HG03095 (cell line): ENCODE data around the gene MAB21L4.

ENCODE experiments used
- ATAC-seq: cut with Tn5 transposase; IDR thresholded peaks from one replicate; pipeline ENCODE4 v1.9.1; 2021; ENCODE audit warnings: moderate library complexity; ENCODE audit not compliant: unreplicated experiment

Gene MAB21L4

DNA sequence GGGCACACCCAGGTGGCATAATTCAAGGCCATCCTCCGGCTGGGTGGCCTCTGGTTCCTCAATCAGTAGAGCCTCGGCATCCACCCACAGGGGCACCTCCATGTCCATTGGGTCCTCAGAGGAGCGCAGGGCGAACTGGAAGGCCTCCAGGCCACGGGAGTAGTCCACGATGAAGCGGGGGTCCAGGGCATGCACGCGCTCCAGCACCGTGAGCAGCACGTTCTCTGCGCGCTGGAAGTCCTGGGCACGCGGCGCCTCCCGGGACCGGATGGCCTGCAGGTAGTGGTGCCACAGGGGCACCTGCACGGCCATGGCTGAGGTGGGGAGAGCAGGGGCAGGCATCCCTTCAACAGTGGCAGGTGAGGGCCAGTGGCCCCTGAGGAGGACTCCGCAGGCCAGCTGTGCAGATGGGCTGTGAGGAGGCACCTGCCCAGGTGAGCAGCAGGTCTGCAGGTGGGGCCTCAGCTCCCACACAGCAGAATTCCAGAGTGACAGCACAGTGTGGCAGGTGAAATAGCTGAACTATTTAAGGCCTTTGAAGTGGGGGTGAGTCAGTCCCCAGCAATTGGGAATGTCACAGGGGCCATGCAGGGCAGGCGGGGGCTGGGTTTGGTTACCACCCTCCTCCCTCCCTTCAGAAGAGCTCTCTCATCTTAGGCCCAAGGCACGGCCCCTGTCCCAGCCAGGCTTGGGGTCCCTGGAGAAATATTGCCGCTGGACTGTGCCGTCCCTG, at the start of gene MAB21L4:
TSS of gene MAB21L4 (minus strand) at position 501 of the 733 bp plus-strand sequence. CDS start at position 342, 159 bp downstream.
- ATAC-seq = no peak

- no peak for ATAC-seq
These were observed 40.1 kb upstream of the MAB21L4 start for GRCh38 chr2:240936106-240936505.

DNA sequence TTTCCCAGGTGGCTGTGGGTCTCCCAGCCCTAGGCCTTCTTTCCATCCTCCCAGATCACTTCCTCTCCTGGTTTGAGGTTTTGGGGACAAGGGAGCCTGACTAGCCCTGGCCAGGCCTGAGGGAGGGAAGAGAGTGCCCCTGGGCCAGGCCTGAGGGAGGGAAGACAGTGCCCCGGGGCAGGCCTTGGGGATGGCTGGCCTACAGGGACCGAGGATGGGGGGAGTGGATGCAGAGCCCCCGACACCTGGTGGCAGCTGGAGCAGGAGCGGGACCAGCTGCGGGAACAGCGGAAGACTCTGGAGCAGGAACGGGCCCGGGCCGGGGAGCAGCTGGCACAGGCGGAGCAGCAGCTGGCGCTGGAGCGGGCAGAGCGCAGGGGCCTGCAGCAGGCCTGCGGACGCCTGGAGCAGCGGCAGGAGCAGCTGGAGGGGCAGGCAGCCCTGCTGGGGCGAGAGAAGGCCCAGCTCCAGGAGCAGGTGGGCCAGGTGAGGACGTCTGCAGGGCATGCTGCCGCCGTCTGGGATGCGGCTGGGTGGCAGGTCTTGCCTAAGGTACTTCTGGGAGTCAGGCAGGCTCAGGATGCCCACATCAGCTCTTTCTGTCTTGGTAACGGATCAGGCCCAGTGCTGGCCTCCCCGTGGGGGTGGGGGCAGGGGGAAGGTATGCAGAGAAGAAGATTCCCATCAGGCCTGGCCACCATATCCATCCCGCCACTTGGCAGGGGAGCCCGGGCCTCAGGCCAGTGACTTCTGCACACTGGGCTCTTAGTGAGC, 39.3 kb upstream of the MAB21L4 start:
- no peak for ATAC-seq

- no peak for ATAC-seq
These were observed 38.7 kb upstream of the MAB21L4 start for GRCh38 chr2:240934701-240935102.

DNA sequence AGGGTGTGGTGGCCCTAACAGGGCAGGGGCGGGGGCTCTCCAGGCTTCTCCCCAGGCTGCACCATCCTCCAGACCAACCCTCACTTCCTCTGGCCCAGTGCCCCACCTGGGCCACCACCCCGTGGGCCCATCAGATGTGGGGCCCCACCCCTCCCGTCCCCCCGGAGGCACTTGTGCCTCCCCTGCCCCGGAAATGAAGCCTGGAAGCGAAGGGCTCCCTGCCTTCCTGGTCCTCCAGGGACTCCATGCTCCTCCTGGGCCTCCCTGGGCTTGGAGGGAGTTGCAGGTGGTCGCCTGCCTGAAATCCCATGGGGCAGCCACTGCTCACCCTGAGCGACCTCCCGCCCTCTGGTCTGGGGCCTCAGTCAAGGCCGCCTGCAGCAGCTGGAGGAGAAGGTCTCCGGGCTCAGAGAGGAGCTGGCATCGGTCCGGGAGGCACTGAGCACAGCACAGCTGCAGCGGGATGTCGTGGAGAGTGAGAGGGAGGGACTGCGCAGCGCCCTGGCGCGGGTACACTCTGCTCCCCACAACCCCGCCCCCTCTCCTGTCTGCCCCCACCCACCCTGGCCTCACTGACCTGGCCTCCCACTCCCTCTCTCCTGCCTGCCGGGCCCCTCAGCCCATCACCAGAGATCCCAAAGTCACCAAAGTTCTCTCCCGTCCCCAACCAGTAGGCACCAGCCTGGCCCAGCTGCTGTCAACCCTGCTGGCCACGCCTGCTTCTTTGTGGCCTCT, 38.2 kb upstream of the MAB21L4 start:
- ATAC-seq = no peak

GRCh38 chr2:240933048-240933965, 37.4 kb upstream of the MAB21L4 start:
- no peak for ATAC-seq

GRCh38 chr2:240932724-240933047, 36.7 kb upstream of the MAB21L4 start:
- ATAC-seq = no peak

DNA sequence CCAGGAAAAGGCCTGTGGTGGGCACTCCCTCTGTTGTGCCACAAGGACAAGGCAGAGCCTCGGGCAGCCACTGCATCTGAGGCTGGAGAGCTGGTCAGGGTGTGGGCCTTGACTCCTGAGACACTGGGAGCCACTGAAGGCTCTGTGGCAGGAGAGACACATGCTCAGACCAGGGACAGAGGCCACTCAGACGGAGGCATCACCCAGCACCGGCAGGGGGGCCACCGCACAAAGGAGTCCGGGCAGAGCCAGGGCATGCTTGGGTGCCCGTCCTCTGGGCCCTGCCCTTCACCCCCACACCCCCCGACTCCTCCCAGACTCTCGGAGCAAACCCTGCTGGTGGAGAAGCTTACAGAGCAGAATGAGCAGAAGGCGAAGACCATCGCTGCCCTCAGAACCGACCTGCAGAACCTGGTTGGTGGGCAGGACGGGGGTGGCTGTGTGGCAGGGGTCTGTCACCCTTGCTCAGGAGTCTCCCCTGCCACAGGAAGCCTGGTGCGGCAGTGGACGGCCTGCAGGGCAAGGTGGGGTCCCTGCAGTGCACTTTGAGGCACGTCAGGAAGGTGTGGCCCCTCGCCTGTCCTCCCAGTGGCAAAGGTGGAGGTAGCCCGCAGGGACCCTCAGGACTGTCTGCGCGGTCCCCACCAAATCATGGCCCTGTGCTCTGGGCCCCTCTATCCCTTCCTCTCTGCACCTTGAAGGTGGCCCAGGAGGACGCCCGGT, 36.2 kb upstream of the MAB21L4 start:
- no peak for ATAC-seq

DNA sequence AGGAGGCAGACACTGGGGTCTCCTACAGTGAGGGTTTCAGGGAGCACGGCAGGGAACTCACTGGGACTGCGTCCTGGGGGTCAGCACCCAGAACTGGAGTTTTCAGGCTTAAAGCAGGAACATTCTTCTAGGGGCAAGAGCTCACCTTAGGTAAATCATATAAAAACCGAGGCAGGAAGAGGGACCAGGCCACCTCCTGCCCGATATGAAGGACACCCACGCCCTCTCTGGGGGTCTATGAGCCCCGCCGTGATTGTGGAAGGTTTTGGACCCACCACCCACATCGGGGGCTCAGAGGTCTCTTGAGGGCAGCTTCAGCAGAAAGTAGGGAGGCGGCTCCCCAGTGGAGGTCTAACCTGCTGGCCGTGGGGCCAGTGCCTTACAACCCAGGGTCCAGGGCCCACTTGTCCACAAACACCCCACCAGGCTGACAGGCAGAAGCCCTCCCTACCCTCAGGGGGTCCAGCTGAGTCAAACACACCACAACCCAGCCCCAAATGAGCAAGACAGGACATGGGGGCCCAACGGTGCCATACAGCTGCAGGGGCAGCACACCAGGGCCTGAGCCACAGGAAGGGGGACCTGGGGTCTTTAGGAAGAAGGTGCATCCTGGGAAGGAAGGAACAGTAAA, 35.5 kb upstream of the MAB21L4 start:
- no peak for ATAC-seq

- no peak for ATAC-seq
These were observed 34.8 kb upstream of the MAB21L4 start for GRCh38 chr2:240930631-240931318.

DNA sequence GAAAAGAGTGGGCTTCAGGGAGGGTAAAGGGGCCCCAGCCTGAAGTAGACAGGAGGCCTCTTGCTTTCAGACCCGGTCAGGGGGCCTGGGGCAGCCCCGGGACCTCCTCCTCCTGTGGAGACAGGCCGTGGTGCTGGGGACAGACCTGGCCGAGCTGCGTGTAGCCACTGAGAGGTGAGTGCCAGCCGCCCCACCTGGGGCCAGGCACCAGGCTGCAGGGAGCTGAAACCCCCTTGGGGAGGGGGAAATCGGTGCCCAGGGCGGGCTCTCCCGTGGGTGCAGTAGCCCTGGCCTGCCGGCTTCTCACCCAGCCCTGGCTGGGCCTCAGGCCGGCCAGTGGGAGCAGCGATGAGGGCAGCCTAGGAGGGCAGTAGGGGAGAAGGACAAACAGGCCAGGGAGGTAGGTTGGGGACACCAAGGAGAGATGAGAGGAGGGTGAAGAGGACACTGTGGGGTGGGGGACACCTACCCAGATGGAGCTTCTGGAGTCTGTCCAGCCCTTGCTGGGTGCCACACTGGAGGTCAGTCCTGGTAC, 34.2 kb upstream of the MAB21L4 start:
- ATAC-seq = no peak

- no peak for ATAC-seq
These were observed 33.6 kb upstream of the MAB21L4 start for GRCh38 chr2:240929364-240930095.

DNA sequence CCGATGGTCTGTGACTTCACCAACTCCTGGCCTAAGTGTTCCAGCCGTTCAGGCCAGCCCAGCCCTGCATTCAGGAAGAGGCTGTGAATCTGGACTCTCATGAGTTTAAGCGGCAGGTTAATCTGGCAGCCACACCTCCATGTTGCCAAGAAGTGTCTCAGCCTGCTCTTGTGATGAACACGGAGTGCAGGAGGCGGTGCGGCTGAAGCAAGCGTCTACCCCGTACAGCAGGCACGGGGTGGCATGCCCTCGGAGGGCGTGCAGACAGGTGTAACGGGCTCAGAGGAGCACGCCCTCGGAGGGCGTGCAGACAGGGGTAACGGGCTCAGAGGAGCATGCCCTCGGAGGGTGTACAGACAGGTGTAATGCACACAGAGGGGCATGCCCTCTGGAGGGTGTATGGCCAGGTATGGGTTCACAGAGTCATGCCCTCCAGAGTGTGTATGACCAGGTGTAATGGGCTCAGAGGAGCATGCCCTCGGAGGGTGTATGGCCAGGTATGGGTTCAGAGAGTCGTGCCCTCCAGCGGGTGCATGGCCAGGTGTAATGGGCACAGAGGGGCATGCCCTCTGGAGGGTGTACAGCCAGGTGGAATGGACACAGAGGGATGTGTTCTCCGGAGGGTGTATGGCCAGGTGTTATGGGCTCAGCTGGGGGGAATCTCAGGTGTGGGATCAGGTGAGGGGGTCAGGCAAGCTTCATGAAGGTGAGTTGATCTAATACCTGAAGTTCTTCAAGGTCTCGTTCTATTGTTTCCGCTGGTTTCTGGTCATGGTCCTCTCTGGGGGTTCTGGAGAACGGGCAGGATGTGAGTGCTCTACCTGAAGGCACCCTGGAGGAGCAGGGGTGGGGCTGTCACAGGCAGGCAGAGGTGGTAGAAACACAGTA, 32.8 kb upstream of the MAB21L4 start:
- no peak for ATAC-seq

DNA sequence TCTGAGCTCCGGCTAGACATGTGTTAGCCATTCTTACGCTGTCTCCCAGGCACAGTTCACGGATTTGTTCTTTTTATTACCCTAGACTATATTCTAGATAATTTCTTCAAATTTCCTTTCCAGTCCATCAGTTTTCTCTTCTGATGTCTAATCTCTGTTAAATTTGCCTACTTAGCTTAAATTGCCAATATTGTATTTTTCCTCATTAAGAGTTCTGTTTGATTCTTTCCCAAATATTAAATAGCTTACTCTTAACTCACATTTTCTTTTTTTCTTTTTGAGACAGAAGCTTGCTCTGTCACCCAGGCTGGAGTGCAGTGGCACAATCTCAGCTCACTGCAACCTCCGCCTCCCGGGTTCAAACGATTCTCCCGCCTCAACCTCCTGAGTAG, 31.4 kb upstream of the MAB21L4 start:
- no peak for ATAC-seq

DNA sequence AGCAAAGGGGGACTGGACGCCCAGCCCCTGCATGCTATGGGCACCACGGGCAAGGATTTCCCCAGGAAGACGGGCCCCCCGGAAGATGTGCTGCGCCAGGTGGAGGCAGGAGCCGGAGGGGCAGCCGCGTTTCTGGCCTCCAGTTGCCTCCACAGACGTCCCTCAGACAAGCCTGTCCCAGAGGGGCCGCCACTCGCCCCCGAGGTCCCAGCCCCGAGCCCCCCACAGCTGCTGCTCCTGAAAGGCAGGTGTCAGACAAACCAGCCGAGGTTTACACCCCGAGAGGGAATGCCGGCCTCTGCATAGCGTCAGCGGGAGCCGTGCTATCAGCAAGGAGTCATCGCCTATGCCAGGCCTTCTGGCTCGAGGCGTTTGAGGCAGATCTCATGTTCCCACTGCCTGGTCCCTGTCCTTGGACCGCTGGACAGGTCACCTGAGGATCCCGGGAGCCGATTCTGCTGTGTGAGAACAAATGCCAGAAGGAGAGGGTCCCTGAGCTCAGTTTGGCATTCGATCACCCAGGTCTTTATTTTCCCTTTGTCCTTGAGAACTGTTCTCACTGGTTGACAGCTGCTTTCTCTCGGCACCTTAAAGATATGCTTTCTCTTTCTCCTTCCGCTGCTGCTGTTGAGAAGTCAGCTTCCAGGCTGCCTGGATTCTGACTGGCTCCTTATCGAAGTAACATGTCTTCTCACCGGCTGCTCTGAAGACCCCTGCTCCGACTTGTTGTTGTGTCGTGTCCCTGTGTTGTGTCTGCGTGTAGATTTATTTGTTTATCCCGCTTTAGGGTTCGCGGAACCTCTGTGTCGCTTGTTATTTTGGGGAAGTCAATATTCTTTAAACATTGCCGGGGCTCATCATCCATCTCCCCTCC, 30.8 kb upstream of the MAB21L4 start:
- no peak for ATAC-seq
